ENCODE measurements around the gene HBEGF.

Gene HBEGF

GRCh38 chr5:140302786-140303639, 43.4 kb downstream of the HBEGF start, which contains the start of gene PFDN1:
TSS of gene PFDN1 (minus strand) at chr5:140303101. CDS start at chr5:140303073, 28 bp downstream.
- DNase-seq (ENCODE audit: low spot score): peak; percentile 98

GRCh38 chr5:140301136-140301535, 45.3 kb downstream of the HBEGF start:
- no peak for DNase-seq (ENCODE audit: low spot score)

GRCh38 chr5:140299056-140299455, 47.3 kb downstream of the HBEGF start:
- DNase-seq (ENCODE audit: low spot score): no peak

- DNase-seq (ENCODE audit: low spot score): no peak
Measured at GRCh38 chr5:140298183-140298601, 48.2 kb downstream of the HBEGF start.

- DNase-seq (ENCODE audit: low spot score): no peak
Measured at GRCh38 chr5:140297283-140297682, 49.1 kb downstream of the HBEGF start.

- no peak for DNase-seq (ENCODE audit: low spot score)
Measured at GRCh38 chr5:140296289-140296688, 50.1 kb downstream of the HBEGF start.

GRCh38 chr5:140295414-140295813, 51.0 kb downstream of the HBEGF start:
- DNase-seq (ENCODE audit: low spot score): peak; percentile 33

- DNase-seq (ENCODE audit: low spot score): no peak
Measured at GRCh38 chr5:140294753-140295152, 51.6 kb downstream of the HBEGF start.

GRCh38 chr5:140293849-140294100, 52.6 kb downstream of the HBEGF start:
- DNase-seq (ENCODE audit: low spot score): no peak

- DNase-seq (ENCODE audit: low spot score): no peak
Measured at GRCh38 chr5:140293091-140293848, 53.1 kb downstream of the HBEGF start.

- no peak for DNase-seq (ENCODE audit: low spot score)
Measured at GRCh38 chr5:140292212-140293036, 54.0 kb downstream of the HBEGF start.

- no peak for DNase-seq (ENCODE audit: low spot score)
Measured at GRCh38 chr5:140287801-140288521, 58.4 kb downstream of the HBEGF start.

GRCh38 chr5:140286424-140286823, 60.0 kb downstream of the HBEGF start:
- no peak for DNase-seq (ENCODE audit: low spot score)

- no peak for DNase-seq (ENCODE audit: low spot score)
Measured at GRCh38 chr5:140284013-140284412, 62.4 kb downstream of the HBEGF start.

Data from SW480 (cell line).